CD4-positive, alpha-beta T cell treated with Interleukin-1 beta for 1 hour (primary cell): ENCODE data around the gene RTTN.
"Not testable (repeated sequence)": the region's sequence is repeated elsewhere in the genome, so short reads cannot be mapped to it uniquely, and the experiment has no call there.

Source experiments
- DNase-seq, 2 donors: peaks; one replicate each; pipeline ENCODE4 v3.0.0-alpha.2; 2020 to 2022

RTTN gene

DNA sequence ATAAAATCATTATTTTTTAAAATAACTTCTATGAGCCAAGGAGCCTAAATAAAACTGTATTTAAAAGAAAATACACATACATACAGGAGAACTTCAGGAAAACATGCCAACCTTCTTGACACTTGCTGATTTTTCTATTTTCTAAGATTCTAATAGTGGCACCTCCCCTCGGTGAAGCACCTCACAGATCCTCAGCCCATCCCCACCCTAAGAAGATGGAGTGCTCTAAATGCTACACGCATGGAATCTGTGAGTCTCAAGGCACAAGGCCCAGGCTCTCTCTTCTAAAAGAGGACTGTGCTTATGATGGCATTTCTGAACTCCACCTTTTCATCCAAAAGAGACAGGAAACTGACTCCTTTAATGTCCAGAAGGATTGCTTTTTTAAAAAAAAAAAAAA, 56.3 kb downstream of the RTTN start:
- DNase-seq = no peak

DNA sequence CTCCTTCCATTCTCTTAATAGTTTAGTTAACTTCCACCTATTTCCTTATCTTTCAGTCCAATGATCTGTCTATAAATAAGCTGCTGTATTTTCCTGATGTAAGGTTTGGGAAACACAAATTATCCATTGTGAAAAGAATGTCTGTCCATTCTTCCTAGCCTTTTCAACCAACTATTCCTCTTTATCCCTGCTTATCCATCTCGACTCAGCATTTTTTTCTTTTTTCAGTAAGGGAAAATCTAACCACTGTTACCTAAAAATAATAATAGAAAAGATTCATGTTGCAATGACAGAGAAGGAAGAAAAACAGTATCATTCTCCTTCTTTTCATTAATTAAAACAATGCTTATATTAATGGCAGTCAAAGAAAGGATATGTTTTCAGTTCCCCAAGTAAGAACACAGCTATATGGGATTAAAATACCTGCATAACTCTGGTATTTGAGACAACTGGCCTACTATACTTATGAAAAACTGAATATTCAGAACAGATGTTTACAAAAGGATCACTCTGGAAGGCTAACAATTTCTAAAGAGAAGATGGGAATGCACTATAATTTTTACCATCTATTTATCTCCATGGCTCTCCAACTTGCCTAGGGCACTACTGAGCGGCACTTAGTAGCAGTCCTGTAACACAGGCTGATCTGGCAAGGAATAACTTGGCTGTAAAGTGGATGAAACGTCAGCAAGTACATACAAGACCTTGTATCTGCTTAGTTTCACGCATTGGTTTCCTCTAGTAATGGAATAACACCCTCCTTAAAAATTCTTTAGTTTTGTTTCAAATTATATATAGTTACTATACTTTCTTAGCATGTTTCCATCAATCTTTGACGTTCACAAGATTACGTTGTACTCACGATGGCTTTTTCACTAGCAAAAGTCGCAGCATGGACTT, 57.2 kb downstream of the RTTN start:
- no peak for DNase-seq

DNA sequence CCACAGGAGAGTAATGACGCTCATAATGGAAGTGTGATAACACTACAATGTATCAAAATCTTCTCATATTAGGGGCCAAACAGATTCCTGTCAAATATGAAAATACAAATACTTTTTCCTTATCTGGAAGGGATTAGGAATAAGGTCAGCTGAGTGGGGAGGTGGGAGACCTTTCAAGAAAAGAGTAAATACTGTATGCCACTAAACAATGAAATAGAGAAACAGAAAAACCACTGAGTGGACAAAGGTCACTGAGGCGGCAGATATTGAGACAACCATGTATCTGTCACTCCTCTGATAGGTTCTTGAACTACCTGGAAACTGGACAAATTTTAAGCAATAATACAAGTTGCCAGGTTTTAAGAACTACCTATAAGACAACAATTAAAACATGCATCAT, 59.3 kb downstream of the RTTN start:
- no peak for DNase-seq

DNA sequence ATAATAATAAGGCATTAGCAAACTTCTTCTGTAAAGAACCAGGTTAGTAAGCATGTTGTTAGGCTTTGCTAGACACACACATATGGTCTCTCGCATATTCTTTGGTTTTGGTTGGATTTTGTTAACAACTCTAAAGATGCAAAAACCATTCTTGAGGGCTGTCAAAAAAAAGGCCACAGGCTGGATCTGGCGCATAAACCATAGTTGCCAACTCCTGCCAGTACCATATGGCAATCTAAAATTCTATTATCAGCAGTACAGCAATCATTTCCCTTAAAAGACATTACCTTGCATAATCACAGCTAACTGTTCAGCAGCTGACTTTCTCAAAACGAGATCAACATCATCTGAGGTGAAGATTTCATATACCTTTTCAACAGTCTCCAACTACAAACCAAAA, 63.5 kb downstream of the RTTN start:
- no peak for DNase-seq

DNA sequence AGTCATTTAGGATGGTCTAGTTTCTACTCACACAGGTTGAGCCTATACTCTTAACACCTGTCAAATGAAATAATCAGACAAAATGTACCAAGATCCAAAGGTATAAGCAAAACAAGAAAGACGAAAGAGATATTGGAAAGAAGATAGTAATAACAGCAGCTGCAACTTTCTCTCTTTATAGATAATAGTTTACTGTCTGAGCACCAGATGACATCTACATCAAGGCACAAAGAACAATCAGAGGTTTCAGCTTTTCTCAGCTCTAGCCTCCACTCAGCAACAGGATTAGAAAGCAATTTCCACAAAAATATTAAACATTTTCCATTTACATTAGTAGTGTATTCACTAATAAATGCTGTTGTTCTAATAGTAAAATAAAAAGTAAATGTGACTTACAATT, 66.3 kb downstream of the RTTN start:
- DNase-seq = no peak

DNA sequence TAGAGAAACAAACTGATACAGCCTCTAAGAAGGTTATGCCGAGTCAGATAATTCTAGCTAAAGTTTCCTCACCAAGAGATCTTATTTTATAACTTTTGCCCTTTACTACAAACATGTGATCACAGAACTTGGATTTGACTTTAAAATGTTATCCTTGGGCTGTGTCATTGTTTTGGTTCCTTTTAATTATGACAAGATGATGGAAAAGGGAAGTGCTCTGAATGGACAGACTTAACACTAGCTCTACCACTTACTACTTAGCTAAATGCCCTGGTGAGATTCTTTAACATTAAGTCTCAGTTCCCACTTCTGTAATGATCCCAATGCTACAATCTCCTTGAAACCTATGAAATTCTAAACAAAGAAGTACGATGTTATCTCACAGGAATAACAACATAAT, 69.9 kb downstream of the RTTN start:
- DNase-seq = no peak

DNA sequence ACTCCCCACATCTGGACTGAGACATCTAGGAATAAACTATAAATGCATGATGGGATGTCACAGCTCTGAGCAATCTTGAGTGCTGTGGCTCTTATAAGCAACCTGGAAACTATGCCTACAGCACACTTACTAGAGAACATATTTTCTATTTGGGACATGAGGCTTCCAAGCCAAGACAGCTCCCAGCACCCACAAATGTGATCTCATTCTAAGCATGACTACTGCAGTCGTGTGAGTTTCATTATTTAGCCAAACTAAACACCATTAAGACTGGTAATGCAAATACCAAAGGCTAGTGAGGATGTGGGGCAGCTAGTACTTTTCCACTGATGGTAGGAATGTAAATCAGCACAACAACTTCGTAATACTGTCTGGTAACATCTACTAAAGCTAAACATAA, 72.5 kb downstream of the RTTN start:
- DNase-seq = no peak

DNA sequence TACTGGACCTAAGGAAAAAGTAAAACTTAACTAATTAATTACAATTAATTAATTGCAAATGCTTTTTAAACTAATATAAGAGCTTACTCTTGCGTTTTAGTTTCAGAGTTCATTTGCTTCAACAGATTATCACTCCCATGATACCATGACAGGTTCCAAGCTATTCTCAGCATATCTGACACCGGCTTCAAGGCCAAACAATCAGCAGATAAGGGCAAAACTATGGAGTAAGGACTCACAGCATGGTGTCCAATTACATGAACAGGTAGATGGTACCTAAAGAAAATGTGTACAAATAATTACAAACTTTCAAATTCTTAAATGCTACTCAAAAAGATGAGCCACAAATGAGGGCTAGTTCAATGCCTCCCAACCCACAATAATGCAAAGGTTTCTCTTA, 77.2 kb downstream of the RTTN start:
- DNase-seq = no peak

DNA sequence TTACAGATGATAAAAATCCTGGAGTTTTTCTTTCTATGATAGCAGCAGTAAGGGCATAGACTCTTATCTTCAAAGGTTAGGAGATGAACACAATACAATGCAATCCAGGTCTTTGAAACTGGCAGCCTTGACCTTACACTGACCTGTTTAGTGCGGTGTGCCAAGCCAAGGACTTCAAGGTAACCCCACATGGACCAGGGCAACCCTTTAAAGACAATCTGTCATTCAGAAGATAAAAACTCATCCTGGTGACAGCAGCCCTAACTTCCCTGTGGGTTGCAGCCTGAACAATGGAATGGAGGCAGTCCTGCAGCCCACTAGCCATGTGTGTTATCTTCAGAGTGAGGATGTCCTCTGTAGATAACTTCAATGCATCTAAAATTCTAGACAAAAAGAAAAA, 78.1 kb downstream of the RTTN start:
- no peak for DNase-seq

DNA sequence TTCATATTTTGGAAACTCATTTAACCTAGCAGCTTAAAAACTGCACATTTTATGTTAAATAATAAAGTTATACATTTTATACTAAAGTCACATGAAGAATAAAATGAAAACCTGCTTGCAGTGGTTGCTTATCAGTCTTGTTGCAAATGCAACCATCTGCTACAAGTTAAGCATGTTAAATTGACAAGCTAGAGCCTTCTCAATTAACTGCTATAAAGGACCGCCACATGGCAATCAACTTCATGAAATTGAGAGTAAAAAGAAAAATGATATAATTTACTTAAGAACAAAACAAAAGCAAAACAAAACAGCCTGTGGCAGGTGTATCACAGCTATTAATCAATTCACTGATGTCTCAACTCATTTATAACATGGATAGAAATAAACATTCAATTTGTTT, 78.7 kb downstream of the RTTN start:
- no peak for DNase-seq

DNA sequence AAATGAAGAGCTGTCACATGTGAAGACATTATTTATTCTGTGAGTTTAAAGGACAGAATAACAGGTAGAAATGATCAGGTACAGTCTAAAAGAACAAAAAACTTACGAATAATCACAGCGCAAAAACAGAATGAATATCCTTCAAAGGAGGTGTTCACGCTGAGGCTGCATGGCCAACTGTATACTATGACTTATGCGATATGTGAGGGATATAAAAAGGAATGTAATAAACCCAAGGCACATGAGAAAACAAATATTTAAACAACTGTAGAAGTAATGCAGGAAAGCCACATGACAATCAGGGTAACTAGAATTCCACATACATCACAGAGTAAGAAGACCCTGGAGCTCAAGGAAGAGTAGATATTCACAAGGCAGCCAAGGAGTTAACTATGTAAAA, 81.3 kb downstream of the RTTN start:
- no peak for DNase-seq

DNA sequence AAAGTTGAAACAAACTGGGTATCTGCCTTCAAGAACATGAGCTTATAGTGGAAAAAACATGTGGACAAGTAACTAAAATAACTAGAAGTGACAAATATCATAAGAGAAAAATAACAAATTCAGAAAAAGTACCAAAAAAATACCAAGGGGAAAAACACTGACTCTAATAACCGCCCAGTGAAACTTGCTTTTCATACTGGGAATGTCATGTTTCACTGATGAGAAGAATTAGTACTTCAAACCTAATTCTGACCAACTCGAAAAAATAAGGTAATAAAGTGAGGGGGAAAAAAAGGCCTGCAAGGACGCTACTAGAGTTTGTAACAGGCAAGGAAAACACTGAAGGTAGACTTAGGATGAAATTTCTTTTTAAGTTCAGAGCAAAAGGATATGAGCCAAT, 83.6 kb downstream of the RTTN start:
- DNase-seq = no peak

DNA sequence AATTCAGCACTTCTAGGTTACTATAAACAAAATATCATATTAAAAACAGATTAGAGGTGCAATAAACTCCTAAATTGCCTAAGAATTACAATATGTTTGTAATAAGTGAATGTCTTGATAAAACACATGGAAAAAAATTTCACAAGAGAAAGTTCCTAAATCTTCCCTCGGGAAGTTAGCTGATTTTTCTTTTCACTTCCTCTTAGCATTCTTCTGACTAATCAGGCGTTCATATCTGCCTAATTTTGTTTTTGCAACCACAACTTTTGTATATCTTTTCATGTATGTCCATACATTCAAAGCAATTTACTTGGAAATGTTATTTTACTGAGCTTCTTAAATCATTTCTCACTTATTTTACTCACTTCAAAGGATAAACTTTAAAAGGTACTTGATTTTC, 88.5 kb downstream of the RTTN start:
- DNase-seq = no peak

DNA sequence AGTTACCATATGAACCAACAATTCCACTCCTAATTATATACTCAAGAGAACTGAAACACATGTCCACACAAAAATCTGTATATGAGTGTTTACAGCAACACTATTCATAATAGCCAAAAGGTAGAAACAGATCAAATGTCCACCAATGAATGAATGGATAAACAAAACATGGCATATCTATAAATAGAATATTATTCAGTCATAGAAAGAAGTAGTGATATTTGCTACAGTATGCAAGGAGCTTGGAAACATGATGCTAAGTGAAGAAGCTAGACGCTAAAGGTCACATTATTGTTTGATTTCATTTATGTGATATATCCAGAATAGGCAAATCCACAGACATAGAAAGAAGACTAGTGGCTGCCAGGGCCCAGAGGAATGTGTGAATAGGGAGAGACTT, 92.0 kb downstream of the RTTN start:
- DNase-seq = no peak

DNA sequence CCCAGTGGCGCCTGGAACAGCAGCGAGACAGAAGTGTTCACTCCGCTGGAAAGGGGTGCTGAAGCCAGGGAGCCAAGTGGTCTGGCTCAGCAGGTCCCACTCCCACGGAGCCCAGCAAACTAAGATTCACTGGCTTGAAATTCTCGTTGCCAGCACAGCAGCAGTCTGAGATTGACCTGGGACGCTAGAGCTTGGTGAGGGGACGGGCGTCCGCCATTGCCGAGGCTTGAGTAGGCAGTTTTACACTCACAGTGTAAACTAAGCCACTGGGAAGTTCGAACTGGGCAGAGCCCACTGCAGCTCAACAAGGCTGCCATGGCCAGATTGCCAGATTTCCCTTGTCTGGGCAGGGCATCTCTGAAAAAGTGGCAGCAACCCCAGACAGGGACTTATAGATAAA, 94.8 kb downstream of the RTTN start:
- no peak for DNase-seq

DNA sequence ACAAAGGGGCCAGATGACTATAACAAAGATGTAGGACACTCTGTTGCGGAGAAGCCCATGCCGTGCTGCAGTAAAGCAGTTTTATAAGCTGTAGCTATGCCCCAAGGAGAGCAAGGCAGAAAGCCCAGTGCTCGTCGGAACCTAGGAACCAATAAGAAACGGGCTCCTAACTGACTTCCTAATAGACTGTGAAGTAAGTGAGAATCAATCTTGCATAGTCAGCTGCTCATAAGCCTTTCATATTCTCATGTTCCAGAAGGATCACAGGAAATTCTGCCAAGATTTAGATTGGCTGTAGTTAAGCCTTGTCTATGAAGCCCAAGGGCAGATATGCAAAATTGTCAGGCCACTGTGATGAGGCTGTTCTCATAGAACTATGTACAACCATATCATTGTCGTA, 98.4 kb downstream of the RTTN start:
- DNase-seq = no peak

DNA sequence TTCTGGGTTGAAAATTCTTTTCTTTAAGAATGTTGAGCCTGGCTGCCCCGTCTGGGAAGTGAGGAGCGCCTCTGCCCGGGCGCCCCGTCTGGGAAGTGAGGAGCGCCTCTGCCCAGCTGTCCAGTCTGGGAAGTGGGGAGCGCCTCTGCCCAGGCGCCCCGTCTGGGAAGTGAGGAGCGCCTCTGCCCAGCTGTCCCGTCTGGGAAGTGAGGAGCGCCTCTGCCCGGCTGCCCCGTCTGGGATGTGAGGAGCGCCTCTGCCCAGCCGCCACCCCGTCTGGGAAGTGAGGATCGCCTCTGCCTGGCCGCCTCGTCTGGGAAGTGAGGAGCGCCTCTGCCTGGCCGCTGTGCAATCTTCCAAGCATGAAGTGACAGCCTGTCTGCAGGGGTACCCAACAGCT, 102.6 kb downstream of the RTTN start:
- not testable (repeated sequence) for DNase-seq

DNA sequence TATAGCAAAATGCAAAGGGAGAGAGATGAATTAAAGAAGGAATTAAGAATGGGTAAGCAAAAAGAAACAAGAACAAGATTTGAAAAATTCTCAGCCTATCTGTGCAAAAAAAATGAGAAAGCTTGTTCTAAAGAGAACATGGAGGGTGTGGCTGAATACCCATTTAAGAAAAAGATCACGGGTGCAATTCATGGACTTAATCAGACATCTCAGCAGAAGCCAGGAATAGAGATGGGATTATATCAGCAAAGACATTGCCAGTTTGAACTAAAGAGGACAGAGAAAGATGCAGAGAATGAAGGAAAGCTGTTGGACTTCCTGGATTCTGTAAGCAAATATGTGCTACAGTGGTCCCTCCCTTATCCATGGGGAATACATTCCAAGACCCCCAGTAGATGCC, 115.6 kb downstream of the RTTN start:
- DNase-seq = no peak

DNA sequence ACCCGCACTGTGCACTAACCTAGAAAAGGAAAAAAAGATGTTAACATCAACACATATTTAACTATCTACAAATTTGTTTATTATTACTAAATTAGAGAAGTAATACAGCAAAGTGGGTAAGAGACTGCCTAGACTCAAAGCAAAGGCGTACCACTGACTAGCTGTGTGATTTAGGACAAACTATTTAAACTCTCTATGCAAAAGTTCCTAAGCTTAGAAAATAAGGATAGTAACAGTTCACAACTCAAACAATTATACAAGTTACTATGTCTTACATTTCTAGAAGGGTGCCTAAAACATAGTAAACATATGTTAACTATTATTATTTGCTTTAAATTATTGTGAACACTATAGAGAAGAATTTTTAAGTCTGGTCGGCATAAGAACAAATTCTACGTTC, 119.4 kb downstream of the RTTN start:
- no peak for DNase-seq

DNA sequence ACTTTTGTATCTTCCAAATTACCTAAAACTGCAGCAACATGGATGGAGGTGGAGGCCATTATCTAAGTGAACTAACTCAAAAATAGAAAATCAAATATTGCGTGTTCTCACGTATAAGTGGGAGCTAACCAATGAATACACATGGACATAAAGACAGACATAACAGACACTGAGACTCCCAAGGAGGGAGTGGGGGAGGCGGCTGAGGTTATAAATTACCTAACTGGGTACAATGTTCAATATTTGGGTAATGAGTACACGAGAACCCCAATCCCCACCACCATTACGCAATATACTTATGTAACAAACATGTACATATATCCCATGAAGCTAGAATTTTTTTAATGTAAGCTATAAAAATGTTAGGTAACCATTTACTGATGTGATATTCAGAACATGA, 119.8 kb downstream of the RTTN start:
- no peak for DNase-seq

DNA sequence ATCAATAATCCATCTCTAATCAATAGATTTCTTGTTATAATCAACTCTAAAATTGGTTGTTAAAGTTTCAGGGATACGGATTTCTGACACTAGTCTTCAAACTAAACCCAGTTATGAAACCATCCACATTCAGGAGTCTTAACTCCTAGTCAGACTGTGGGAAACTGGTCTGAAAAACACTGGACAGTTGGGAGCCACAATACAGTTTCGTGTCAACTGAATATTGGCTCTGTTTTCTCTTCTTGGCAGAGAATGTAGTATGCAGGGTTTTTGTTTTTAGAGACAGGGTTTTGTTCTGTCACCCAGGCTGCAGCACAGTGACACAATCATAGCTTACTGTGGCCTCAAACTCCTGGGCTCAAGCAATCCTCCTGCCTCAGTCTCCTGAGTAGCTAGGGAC, 123.1 kb downstream of the RTTN start:
- no peak for DNase-seq

DNA sequence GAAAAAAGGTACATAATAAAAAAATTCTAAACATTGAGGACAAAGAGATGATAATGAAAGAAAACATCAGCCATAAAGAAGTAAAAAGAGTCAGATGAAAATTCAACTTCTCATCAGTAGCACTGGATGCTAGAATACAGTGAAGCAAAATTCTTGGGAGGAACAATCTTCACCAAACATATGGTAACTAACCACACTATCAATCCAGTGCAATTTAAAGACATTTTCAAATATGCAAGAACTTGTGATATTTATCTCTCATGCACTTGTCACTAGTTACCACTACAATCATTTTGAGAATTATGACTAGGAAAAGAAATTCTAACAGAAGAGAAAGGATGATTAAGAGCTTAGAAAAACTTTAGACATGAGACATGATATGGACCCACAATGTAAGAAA, 127.4 kb downstream of the RTTN start:
- no peak for DNase-seq

DNA sequence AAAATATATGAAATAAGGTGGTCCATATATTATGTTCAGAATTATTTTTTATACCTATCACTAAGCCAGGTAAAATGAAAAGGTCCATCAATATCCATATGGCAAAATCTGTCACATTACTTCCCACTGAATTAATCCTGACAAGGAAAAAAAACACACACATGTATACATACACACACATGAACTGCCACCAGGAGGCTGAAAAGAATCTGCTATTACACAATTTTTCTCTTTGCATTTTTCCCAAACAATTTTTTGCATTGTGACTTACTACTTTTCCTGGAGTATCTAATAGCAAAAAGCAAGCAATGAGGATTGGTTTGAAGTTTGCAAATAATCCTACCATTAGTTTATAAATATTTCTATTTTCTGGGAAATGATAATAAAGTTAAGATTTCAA, 129.6 kb downstream of the RTTN start:
- no peak for DNase-seq

DNA sequence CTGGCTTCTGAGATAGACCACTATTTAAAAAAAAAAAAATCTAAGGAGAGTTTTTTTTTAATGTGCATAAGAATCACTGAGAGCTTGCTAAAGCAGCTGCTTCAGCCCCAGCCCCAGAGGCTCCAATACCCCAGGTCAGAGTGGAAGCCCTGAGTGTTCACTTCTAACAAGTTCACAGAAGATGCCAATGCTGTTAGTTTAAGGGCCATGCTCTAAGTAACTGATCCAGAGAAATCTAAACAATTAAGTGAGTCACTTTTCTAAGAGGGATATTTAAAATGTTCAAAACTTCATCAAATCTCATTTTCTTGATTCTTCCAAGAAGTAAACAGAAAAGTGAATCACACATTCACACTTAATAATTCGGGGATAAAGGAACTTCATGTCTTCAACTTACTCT, 131.4 kb downstream of the RTTN start:
- no peak for DNase-seq

DNA sequence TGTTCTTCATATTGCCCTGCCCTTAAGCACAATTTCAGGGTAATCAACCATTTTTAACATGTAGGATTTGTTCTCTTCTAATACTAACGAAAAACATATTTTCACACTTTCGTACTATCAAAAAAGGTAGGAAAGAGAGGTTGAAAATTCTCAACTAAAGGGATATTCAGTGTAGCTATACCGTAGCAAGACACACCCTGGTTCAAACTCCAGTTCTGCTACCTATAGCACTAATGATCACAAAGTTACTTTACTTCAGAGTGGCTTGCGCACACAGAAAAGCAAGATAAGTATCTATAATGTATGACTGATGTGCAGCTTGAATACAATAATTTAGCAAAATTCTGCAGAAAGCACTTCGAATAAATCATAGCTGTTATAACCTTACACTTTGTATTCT, 132.1 kb downstream of the RTTN start:
- DNase-seq = no peak
